Measurements from ENCODE around the gene PLEKHA6.

GRCh38 chr1:204334455-204334854 is 25.3 kb downstream of the PLEKHA6 start:
- no peak for TF ChIP-seq CTCF (IDR thresholded peaks at IDR 0.05; ENCODE audit: poor library complexity, severe bottlenecking)
- no peak for TF ChIP-seq POLR2AphosphoS5 (IDR thresholded peaks at IDR 0.05)
- TF ChIP-seq EZH2 (IDR thresholded peaks at IDR 0.05; ENCODE audit: borderline replicate concordance, insufficient read depth, low read length, poor library complexity, severe bottlenecking) = no peak
- TF ChIP-seq REST (IDR thresholded peaks at IDR 0.05; ENCODE audit: borderline replicate concordance) = no peak

All from neural cell (in vitro differentiated cells).